NCI-H146 treated with DMSO at 0.1 percent for 48 hours (cell line): ENCODE measurements around the gene PNMA8B.

Experiments used
- DNase-seq: peaks from one replicate; lab custom pipeline; 2025; ENCODE audit not compliant: unreplicated experiment; lab: John Stamatoyannopoulos, UW

The PNMA8B gene

DNA sequence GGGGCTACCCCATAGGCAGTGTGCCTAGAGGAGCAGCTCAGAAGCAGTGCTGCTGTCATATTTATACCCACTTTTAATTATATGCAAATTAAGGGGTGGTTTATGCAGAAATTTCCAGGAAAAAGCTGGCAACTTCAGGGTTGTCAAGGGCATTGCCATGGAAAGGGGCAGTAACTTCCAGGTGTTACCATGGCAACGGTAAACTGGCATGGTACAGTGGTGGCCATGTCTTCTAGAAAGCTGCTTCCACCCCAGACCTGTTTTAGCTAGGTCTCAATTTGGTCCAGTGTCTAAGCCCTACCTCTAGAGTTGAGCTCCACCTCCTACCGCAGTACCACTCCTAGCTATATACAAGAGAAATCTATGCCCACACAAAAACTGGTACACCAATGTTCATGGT lies 35.6 kb downstream of the PNMA8B start:
- no peak for DNase-seq

DNA sequence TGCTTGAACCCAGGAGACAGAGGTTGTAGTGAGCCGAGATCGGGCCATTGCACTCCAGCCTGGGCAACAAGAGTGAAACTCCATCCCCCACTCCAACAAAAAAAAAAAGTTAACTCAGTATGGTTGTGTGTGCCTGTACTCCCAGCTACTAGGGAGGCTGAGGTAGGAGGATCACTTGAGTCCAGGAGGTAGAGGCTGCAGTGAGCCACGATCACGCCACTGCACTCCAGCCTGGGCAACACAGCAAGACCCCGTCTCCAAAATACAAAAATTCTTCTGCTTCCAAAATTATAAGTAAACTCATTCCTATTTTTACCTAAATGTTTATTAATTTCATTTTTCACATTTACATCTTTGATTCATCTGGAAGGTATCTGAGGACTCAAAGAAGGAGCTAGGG lies 38.7 kb downstream of the PNMA8B start:
- DNase-seq = no peak

DNA sequence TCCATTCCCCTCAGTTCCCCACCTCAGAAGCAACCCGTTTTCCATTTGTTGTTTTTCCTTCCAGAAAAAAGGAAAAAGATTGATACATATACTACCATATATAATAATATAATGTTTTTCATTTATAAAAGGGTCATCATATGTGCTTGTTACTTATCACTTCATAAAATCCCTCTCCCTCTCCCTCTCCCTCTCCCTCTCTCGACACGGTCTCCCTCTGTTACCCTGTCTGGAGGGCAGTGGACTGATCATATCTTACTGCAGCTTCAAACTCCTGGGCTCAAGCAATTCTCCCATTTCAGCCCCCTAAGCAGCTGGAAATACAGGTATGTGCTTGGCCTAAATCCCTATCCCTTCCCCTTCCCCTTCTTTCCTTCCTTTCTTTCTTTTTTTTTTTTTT lies 41.4 kb downstream of the PNMA8B start:
- no peak for DNase-seq

DNA sequence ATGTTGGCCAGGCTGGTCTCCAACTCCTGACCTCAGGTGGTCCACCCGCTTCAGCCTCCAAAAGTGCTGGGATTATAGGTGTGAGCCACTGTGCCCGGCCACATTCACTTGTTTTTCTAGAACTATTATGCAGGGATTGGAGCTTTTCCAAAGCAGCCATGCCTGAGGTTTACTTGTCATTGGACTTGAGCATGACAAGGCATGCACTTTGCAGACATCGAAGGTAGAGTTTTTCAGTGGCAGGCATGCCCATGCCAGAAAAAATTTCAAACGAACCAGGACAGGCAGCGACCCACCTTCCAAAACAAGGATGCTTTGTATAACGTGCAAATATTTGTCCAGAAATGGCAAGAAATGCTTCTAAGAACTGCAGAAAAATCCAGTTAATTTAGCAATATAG lies 42.0 kb downstream of the PNMA8B start:
- DNase-seq = no peak

DNA sequence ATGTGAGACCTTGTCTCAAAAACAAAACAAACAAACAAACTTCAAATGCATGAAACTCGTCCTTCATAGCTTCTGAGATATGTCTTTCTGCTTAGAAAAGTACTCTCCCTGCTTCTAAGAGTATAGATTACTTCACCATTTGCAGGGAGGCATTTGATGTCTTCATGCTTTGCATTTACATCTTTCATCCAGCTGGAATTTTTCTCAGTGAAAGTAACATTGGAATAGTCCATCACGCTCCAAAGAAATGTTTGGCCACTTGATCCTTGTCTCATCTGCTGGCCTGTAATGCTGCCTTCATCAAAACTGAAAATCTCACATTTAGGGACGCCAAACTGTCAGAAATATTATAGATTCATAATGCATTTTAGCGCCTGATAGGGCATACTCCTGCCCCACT lies 43.5 kb downstream of the PNMA8B start:
- DNase-seq = no peak

DNA sequence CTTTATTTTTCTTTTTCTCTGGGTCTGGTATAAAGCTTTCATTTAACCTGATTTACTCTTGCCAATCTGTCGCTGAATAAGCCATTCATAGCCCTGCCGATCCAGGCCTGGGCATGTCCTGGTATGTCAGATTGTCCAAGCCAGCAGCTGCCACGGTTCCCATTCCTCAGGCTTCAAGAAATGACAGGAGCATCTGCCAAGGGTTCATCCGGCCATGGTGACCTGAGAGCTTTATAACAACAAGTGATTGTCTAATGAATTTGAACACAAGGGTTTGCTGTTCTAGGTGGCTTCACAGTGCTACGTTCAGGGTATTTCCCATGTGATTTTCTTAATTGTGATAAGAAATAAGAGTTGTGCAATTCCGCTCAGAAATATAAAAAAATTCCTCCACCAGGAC lies 44.3 kb downstream of the PNMA8B start:
- no peak for DNase-seq

DNA sequence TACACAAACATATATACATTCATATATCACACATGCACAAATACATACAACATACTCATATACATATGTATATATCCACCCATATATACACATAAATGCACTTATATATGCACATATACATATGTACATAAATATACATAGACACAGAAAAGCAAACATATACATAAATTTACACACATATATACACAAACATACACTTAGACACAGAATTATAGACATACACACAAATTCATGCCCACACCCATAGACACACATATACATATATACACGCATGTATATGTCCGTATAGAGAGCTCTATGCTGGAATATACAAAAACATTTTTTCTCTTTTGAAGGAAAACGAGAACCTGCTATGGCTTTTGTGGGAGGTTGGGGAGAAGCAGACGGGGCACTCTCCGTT lies 44.9 kb downstream of the PNMA8B start:
- no peak for DNase-seq

DNA sequence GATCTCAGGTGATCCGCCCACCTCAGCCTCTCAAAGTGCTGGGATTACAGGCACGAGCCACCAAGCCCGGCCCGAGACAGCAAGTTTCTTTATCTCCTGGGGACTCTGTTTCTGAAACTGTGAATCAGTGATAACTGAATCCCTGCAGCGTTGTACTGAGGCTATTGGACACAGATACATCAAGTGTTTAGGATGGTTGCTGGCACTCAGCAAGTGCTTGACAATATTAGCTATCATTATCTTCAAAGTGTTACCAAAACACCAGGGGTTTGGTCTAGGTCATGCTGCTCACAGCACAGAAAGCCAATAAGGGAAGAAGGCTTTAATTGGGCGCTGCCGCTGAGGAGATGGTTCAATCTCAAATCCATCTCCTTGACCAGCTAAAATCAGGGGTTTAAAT lies 46.4 kb downstream of the PNMA8B start:
- no peak for DNase-seq

DNA sequence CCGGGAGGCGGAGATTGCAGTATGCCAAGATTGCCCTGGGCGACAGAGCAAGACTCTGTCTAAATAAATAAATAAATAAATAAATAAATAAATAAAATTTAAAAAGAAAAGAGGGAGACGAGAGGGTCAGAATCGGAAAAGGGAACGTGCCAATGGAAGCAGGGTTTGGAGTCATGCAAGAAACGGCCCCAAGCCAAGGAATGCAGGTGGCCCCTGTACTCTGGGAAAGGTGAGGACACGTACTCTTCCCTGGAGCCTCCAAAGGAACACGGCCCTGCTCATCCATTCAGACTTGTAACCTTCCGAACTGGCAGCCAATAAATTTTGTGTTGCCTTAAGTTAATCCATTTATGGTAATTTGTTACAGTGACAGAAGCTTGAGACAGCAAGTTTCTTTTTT lies 47.1 kb downstream of the PNMA8B start:
- no peak for DNase-seq

DNA sequence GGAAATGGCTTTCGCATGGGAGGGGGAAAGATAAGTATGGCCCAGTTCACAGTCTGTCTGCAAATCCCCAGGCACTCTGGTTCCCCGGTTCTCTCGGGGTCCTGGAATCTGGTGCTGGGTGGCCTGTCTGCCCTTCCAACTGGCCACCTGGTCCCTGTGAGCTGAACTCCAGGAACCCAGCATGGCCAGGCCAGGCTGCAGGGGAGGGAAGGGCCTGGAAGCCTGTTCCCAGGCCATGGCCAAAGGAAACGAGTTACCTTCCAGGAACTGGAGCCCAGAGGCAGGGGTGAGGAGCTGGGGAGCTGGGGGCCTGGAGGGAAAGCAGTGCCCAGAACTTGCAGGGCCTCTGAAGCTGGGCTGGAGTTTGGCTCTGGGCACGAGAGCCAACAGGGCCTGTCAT lies 47.8 kb downstream of the PNMA8B start:
- no peak for DNase-seq

DNA sequence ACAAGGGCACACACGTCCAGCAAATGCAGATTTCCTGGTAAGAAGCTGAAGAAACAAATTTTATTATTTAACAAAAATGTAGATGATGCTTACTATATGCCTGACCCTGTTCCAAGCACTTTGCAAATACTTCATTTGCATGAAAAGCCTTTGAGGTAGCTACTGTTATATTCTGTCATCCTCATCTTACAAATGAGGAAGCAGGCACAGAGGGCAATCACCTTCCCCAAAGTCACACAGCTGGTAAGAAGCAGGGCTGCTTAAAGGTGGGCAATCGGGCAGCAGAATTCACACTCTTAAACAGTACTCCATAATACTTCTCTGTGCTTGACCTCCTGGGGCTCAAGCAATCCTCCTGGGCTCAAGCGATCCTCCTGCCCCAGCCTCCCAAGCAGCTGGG lies 48.7 kb downstream of the PNMA8B start:
- no peak for DNase-seq

DNA sequence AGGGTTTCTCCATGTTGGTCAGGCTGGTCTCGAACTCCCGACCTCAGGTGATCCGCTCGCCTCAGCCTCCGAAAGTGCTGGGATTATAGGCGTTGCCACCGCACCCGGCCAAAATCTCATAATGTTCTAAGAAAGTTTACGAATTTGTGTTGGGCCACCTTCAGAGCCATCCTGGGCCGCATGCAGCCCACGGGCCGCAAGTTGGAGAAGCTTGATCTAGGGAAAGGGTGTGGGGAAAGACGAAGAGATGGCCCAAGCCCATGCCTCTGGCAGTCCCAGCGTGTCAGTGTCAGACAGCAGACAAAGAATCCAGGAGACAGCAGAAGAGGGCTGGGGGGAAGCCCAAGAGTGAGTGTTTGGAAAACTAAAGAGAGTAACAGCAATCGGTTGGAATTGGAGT lies 49.6 kb downstream of the PNMA8B start:
- no peak for DNase-seq

DNA sequence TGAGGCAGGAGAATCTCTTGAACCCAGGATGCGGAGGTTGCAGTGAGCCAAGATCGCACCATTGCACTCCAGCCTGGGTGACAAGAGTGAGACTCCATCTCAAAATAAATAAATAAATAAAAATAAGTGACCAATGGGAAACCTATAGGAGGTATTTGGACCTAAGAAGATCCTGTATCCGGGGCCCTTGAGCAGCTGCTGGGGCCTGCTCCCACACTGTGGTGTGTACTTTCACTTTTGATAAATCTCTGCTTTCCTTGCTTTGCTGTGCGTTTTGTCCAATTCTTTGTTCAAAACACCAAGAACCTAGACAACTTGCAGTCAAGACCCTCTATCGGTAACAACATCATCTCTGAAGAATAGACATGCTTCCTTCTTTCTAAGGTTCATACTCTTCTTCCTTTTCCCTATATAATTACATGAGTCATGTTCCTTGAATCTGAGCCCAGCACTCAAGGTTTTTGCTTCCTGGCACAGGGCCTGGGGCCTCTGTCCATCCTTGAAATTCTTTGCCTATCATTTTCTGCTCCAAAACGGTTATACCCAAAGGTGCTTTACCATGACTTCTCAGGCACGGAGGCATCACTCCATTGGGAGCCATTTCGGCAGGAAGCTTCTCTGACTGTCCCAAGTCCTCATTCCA lies 52.7 kb downstream of the PNMA8B start:
- DNase-seq = no peak

DNA sequence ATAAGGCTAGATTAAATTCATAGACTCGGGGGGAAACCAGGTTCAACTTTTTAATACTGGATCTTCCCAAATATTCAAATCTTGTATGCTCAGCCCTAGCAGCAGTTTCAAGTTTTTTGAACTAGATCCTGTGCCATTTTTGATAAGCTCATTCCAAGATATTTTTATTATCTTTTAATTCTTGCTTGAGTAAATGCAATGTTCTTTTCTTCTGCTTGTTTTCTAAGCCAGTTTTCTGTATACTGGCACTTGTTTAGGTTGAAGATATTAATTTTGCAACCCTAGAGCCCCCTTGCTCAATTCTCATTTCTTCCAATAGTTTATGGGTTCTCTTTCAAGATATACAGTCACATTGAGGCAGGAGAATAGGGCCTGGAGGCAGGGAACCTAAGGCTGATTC lies 53.8 kb downstream of the PNMA8B start:
- DNase-seq = no peak
